Endometrium (tissue), 2 donors: ENCODE measurements around the gene ACR.
"Not testable (repeated sequence)": the region's sequence is repeated elsewhere in the genome, so short reads cannot be mapped to it uniquely, and the experiment has no call there.

Experiments used
- FAIRE-seq: peaks from 2 replicates; lab custom pipeline; 2012; peaks lifted over from hg19 to GRCh38; lab: Jason Lieb, UNC
- donor health status: control.
- donor health status: control.

Gene ACR

GRCh38 chr22:50732681-50733080 is 5.3 kb upstream of the ACR start:
- no peak for FAIRE-seq

- FAIRE-seq, result no peak
These were observed 4.3 kb upstream of the ACR start for GRCh38 chr22:50733521-50734342.

DNA sequence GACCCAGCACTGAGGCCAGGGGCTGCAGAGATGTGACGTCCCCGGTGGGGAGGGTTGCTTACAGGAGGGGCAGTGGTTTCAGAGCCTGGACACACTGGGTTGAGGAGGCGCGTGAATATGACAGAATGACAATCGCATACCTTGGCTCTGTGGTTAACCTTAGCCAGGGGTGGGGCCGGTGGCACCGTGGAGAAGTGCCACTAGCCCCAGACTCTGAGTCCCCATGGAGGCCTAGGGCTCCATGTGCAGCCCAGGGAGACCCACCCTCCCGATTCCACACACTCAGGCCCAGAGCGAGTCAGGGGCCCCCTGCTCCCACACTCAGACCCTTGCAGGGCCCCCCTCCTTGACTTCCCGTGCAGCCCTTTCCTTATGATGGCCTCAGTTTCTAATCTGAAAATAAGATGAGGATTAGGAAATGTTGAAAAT is 3.6 kb upstream of the ACR start:
- no peak for FAIRE-seq

- no peak for FAIRE-seq
These were observed 2.8 kb upstream of the ACR start for GRCh38 chr22:50734986-50735738.

- no peak for FAIRE-seq
These were observed 2.3 kb upstream of the ACR start for GRCh38 chr22:50735739-50736030.

DNA sequence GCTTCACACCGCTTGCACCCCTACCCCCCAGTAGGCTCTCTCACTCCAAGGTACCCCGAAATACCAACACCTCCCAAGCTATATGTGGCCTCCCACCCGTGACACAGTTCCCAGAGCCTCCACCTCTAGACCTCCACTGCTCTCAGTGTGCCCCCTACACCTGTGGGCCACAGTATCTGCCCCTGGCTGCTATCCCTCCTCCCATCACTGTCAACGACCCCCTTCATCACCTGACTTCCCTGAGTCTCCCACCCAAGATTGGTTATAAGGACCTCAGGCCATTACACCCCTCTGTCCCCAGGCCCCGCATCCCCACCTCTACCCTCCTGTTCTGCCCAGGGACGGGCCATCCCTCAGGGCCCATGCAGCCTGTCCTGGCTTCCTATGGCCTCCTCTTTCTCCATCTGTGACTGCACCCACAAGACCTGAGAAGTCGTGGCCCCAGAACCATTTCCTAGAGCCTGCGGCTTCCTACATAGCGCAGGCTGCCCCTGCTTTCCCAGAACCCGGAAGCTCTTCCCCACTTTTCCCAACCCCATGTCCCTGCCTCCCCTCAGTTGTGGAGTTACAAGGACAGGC is 734 bp downstream of the ACR start:
- no peak for FAIRE-seq

GRCh38 chr22:50739279-50739691 is 1.3 kb downstream of the ACR start:
- no peak for FAIRE-seq

DNA sequence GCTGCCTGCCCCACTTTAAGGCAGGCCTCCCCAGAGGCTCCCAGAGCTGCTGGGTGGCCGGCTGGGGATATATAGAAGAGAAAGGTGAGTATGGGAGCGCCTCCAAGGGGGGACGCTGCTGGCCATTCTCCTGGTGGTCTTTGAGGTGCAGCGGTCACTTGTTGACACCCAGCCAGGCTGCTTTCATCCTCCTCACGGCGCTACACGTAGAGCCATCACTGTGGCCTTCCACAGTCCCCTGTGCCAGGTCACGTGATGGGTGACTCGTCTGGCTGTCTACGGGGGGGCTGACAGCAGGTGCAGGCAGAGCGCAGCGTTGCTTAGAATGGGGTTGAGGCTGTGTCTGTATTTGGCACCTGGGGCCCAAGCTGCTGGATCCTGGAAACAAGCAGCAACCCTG is 1.9 kb downstream of the ACR start:
- no peak for FAIRE-seq

- not testable (repeated sequence) for FAIRE-seq
These were observed 2.7 kb downstream of the ACR start for GRCh38 chr22:50740714-50741113.

GRCh38 chr22:50744424-50744823 is 6.4 kb downstream of the ACR start:
- FAIRE-seq, result not testable (repeated sequence)

- FAIRE-seq, result not testable (repeated sequence)
These were observed 9.5 kb downstream of the ACR start for GRCh38 chr22:50747521-50747920.

GRCh38 chr22:50748630-50749029 is 10.6 kb downstream of the ACR start:
- FAIRE-seq, result not testable (repeated sequence)

DNA sequence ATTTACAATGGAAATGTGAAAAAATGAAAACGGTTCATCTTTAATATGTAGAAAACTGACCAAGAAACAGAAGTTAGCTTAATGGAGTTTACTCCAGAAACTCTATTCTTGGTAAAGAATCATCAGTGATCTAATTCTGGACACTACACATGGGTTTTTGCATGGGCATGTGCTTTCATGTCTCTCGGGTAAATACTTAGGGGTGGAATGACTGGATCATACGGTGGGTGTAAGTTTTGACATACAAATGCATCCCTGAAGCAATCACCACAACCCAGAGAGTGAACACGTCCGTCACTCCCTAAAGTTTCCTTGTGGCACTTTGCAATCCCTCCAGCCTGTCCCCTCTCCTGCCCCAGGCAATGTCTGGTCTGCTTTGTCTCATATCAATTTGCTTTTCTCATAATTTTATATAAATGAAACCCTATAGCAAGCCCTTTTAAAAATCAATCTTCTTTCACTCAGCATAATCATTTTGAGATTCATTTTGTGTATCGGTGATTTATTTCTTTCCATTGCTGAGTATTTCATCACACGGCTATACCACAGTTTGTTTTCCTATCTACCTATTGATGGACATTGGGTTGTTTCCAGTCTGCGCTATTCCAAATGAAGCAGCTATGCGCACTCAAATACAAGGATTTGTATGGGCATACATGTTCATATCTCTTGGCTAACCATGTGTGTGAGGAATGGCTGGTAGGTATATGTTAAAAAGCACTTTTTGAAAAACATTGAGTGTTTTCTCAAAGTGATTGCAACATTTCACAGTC is 11.5 kb downstream of the ACR start:
- FAIRE-seq, result not testable (repeated sequence)

GRCh38 chr22:50755251-50755650 is 17.2 kb downstream of the ACR start:
- FAIRE-seq, result not testable (repeated sequence)

GRCh38 chr22:50756406-50756805 is 18.4 kb downstream of the ACR start:
- FAIRE-seq, result not testable (repeated sequence)

GRCh38 chr22:50756949-50757491 is 19.0 kb downstream of the ACR start:
- not testable (repeated sequence) for FAIRE-seq

GRCh38 chr22:50759597-50760341 is 21.8 kb downstream of the ACR start:
- not testable (repeated sequence) for FAIRE-seq

- FAIRE-seq, result not testable (repeated sequence)
These were observed 23.8 kb downstream of the ACR start for GRCh38 chr22:50761829-50762228.

GRCh38 chr22:50764288-50764687 is 26.3 kb downstream of the ACR start:
- FAIRE-seq, result not testable (repeated sequence)

DNA sequence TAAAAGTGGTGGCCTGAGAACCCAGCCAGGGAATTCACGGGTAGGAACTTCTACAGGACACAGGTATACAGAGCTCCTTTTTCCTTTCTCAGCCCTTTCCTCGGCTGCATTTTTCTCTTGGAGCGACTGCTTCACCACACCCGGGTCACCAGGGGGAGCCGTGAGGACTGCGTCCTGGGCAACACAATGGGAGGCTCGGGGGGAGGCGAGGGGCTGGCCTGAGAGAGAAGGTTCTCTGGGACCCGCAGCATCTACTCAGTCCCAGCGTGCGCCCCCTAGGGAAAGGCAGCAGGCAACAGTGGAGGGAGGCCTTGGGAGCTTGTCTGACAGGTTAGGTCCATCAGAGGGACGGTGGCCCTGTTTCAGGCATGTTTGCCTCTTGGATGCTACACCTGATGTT is 37.1 kb downstream of the ACR start:
- FAIRE-seq, result not testable (repeated sequence)

DNA sequence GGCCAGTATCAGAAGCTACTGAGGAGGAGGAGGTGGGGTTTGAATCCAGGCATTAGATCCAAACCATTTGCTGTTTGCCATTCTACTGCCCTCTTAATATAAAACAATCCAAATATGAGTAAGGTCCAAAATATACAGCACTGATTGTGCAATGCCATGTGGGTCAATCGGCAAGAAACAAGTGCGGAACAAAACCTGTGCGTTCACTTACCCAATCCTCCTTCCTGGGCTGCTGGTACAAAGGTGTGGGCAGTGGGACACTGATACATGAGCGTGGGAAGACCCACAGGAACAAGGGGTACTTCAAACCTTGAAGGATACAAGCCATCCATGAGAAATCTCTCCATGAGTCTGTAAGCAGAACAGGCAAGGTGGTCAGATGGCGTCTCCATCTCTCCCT is 39.6 kb downstream of the ACR start:
- not testable (repeated sequence) for FAIRE-seq
